Renal cortex interstitium (tissue), 15 donors: Measurements from ENCODE around the gene FBXL17. TPM values are rescaled to one million over a fixed set of nuclear protein-coding genes. Genes with fewer than 3 reads are reported as not detected.
"Not testable (repeated sequence)": the region's sequence is repeated elsewhere in the genome, so short reads cannot be mapped to it uniquely, and the experiment has no call there.

Source experiments
- DNase-seq, 11 donors: peaks; one replicate each; pipeline ENCODE4 v3.0.0-alpha.2; 2013; ENCODE audit warnings: low read depth in 9 of 11, low spot score in 4 of 11; ENCODE audit errors: extremely low read depth in 1 of 11
- long read RNA-seq, 16 experiments: transcript quantifications; one replicate each; lab custom pipeline, GENCODE V29; 2026
- polyA plus RNA-seq, 3 donors: library from polyadenylated mRNA; unstranded; fragments of 120-200 nt; gene quantifications; one replicate each; pipeline ENCODE4 v1.2.1, GENCODE V29; 2013; ENCODE audit not compliant: insufficient read length in 3 of 3

FBXL17 gene
- polyA plus RNA-seq = 10 to 100 TPM; 27.2 to 33.6 (median 30.4) TPM
- long read RNA-seq, donor 1, full-length matches to known transcripts = 2 of 2 reads
- long read RNA-seq, donor 1, partial matches to known transcripts = 0 of 2 reads
- long read RNA-seq, donor 1, other reads (novel, unspliced or antisense) = 0 of 2 reads
- long read RNA-seq, donor 2, full-length matches to known transcripts = 2 of 2 reads
- long read RNA-seq, donor 2, partial matches to known transcripts = 0 of 2 reads
- long read RNA-seq, donor 2, other reads (novel, unspliced or antisense) = 0 of 2 reads
- long read RNA-seq, donor 3, full-length matches to known transcripts = 12 of 12 reads
- long read RNA-seq, donor 3, partial matches to known transcripts = 0 of 12 reads
- long read RNA-seq, donor 3, other reads (novel, unspliced or antisense) = 0 of 12 reads
- long read RNA-seq, donor 4, full-length matches to known transcripts = 3 of 9 reads
- long read RNA-seq, donor 4, partial matches to known transcripts = 6 of 9 reads
- long read RNA-seq, donor 4, other reads (novel, unspliced or antisense) = 0 of 9 reads
- long read RNA-seq, donor 5 = 0 reads
- long read RNA-seq, donor 6, full-length matches to known transcripts = 6 of 12 reads
- long read RNA-seq, donor 6, partial matches to known transcripts = 6 of 12 reads
- long read RNA-seq, donor 6, other reads (novel, unspliced or antisense) = 0 of 12 reads
- long read RNA-seq, donor 7, full-length matches to known transcripts = 1 of 1 reads
- long read RNA-seq, donor 7, partial matches to known transcripts = 0 of 1 reads
- long read RNA-seq, donor 7, other reads (novel, unspliced or antisense) = 0 of 1 reads
- long read RNA-seq, donor 8 = 0 reads
- long read RNA-seq, donor 9, full-length matches to known transcripts = 3 of 3 reads
- long read RNA-seq, donor 9, partial matches to known transcripts = 0 of 3 reads
- long read RNA-seq, donor 9, other reads (novel, unspliced or antisense) = 0 of 3 reads
- long read RNA-seq, donor 10, full-length matches to known transcripts = 2 of 2 reads
- long read RNA-seq, donor 10, partial matches to known transcripts = 0 of 2 reads
- long read RNA-seq, donor 10, other reads (novel, unspliced or antisense) = 0 of 2 reads
- long read RNA-seq, donor 11, full-length matches to known transcripts = 4 of 17 reads
- long read RNA-seq, donor 11, partial matches to known transcripts = 13 of 17 reads
- long read RNA-seq, donor 11, other reads (novel, unspliced or antisense) = 0 of 17 reads
- long read RNA-seq, donor 12, full-length matches to known transcripts = 2 of 2 reads
- long read RNA-seq, donor 12, partial matches to known transcripts = 0 of 2 reads
- long read RNA-seq, donor 12, other reads (novel, unspliced or antisense) = 0 of 2 reads
- long read RNA-seq, donor 13 = 0 reads
- long read RNA-seq, donor 14, full-length matches to known transcripts = 2 of 2 reads
- long read RNA-seq, donor 14, partial matches to known transcripts = 0 of 2 reads
- long read RNA-seq, donor 14, other reads (novel, unspliced or antisense) = 0 of 2 reads
- long read RNA-seq, donor 15, partial matches to known transcripts = 0 of 1 reads
- long read RNA-seq, donor 15, other reads (novel, unspliced or antisense) = 0 of 1 reads
- long read RNA-seq, donor 16, full-length matches to known transcripts = 17 of 17 reads
- long read RNA-seq, donor 16, partial matches to known transcripts = 0 of 17 reads
- long read RNA-seq, donor 16, other reads (novel, unspliced or antisense) = 0 of 17 reads

DNA sequence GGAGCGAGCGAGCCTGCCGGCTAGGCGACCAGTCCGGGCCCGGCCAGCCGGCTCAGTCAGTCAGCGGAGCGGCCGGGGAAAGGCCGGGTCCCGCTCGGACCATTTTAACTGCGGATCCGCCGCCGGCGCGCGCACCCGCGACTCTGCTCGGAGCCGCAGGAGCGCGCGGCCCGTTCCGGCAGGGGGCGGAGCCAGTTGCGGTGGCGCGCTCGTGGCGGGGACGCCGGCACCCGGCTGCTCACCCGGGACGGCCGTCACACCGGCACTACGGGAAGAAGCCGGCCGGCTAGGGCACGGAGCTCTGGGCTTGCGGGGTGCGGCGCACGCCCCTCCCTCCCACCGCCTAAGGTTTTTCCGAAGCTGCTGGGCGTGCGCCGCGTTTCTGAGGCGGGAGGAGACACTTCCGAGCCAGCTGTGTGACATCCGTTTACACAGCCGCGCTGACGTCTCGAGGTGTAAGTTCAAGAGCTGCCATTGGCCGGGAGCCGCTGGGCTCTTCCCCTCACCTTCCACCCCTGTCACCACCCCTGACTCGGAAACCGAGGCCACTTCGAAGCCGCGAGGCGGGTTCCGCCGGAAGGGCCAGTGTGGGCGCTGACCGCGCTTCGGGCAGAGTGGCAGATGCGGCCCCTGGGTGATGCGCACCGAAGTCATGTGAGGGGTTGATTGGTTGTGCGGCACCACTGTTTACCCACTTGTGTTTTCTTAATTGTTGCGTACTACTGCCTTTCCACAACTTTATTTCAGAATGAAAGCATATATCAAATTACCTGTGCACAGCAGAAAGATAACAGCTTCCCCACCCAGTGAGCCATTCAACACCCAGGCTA is at the start of gene FBXL17:
Gene FBXL17, minus strand, starts transcription at position 145 of the 830 bp plus-strand sequence.
- DNase-seq = peak; percentile 77 to 92 (median 88)

DNA sequence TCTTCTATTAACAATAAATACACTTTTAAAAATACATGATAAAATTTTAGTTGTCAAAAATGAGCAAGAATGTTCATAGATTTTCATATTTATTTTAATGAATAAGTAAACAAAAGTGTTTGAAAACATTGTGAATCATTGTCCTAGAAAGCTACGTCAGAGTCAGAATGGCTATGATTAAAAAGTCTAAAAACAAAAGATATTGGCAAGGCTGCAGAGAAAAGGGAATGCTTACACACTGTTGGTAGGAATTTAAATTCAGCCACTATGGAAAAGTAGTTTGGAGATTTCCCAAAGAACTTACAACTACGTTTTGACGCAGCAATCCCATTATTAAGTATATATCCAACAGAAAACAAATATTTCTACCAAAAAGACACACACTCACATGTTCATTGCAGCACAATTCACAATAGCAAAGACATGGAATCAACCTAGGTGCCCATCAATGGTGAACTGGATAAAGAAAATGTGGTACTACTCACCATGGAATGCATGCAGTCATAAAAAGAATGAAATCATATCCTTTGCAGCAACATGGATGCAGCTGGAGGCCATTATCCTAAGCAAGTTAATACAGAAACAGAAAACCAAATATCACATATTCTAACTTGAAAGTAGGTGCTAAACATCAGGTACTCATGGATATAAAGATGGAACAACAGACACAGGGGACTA is 49.2 kb upstream of the FBXL17 start:
- DNase-seq = no peak

DNA sequence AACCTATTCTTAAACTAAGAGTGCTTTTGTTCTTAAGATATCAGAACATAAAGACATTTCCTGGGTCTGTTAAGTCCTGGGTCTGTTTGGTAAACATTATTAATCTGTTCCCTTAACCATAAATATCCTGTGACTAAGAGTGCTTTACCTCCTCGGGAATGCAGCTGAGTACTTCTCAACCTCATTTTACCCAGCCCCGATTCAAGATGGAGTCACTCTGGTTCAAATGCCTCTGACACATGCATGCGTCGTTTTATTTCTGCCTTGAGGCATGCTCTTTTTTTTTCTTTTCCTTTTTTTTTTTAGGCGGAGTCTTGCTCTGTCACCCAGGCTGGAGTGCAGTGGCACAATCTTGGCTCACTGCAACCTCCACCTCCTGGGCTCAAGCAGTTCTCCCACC is 39.8 kb upstream of the FBXL17 start:
- DNase-seq = no peak

DNA sequence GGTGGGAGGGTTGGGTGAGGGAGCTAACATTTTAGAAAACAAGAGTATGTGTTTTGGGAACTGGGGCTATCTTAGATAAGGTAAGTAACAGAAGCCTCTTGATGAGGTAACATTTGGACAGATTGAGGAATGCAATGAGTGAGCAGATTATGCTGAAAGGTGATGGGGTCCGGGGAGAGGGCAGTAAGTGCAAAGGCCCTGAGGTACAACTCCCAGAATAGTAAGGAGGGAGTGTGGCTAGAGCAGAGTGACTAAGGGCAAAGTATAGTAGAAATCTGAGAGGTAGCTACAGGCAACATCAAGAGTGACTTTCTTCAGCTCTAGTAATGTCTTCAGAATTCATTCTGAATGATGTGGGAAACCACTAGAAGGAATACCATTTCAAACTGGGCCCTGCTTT is 38.9 kb upstream of the FBXL17 start:
- no peak for DNase-seq

DNA sequence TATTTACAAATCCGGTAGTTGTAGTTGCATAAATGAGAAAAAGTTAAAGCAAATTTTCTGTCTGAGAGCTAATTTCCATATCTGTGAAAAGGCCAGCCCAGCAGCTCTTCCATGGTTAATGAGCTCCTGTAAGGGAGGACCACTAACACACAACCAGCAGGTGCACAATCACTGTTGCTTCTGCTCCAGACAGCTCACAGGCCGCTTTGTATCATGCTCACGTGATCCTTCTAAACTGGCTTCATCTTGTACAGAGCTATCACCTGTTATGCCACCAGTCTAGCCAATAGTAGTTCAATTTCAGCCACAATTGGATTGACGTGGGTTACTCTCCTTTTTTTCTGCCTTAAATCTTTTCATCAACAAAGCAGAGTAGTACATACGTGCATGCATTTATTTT is 38.3 kb upstream of the FBXL17 start:
- DNase-seq = no peak

DNA sequence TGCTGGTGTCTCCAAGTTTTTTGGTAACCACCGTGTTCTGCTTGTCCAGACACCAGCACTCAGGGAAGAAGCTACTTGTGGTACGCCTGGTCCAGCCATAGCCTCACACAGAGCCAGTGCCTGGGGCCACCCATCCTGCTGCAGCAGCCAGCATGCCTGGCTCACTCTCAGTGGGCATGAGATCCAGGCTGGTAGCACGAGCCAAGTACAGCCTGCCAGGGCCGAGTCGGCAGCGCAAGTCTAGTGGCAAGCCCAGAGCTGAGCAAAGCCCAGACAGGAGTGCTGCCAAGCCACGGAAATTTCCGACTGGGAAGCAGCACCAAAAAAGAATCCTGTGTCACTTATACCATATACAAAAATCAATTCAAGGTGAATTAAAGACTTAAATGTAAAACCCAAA is 36.3 kb upstream of the FBXL17 start:
- DNase-seq = no peak

DNA sequence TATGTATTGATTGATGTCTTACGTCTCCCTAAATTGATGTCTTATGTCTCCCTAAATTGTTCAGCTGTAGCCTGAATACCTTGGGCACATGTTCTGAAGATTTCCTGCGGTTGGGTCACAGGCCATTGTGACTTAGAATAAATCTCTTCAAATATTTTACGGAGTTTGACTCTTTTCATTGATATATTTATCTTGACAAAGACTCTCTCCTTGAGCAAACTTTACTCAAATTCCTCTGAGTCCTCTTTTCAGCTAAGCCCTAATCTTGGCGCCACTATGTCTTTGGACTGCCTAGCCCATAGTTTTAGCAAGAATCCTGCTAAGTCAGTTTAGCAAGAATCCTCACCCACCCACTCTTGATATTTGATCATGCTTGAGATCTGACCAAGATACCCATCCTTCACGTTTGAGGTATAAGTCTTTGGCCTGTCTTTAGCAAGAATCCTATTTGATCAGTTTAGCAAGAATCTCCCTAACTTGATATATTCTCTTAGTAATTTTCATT is 35.3 kb upstream of the FBXL17 start:
- no peak for DNase-seq

DNA sequence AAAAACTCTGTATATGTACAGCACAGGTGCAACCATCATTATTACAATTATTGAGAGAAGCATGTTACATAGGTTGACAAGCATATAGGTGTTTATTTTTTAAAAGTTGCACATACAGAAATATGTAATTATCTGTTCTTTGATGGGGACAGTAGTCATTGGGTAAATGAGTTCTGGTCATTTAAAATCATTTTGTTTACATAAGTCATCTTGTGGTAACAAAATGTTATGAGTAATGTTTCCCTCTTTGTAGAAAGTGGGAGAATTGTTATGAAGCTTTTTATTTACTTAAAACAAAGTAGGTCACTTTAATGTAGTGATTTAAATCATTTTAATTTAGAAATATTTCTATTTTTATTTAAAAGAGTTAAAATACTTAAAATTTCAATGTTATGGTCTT is 33.8 kb upstream of the FBXL17 start:
- DNase-seq = no peak

DNA sequence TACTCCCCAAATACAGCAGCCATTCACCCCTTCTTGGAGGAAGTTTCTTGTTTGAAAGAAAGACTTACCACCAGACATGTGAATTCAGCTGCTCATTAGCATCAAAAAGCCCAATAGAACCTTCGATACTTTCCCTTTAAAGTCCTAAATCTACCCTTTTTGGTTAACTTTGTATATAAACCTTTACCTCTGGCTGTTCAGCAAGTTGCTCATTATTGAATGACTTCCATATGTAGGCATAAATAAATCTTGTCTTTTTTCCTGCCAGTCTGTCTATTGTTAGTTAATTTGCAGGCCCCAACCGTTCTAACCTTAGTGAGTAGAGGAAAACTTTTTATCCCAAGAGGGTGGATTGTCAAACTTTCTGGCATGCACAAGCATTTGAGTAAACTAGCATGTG is 27.9 kb upstream of the FBXL17 start:
- no peak for DNase-seq

DNA sequence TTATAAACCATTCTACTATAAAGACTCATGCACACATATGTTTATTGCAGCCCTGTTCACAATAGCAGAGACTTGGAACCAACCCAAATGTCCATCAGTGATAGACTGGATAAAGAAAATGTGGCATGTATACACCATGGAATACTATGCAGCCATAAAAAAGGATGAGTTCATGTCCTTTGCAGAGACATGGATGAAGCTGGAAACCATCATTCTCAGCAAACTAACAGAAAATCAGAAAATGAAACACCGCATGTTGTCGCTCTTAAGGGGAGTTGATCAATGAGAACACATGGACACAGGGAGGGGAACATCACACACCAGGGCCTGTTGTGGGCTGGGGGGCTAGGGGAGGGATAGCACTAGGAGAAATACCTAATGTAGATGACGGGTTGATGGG is 23.3 kb upstream of the FBXL17 start:
- not testable (repeated sequence) for DNase-seq

DNA sequence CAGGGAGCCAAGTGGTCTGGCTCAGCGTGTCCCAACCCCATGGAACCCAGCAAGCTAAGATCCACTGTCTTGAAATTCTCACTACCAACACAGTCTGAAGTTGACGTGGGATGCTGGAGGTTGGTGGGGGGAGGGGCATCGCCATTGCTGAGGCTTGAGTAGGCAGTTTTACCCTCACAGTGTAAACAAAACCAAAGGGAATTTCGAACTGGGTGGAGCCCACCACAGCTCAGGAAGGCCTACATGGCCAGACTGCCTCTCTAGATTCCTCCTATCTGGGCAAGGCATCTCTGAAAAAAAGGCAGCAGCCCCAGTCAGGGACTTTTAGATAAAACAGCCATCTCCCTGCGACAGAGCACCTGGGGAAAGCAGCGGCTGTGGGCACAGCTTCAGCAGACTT is 17.1 kb upstream of the FBXL17 start:
- DNase-seq = no peak

DNA sequence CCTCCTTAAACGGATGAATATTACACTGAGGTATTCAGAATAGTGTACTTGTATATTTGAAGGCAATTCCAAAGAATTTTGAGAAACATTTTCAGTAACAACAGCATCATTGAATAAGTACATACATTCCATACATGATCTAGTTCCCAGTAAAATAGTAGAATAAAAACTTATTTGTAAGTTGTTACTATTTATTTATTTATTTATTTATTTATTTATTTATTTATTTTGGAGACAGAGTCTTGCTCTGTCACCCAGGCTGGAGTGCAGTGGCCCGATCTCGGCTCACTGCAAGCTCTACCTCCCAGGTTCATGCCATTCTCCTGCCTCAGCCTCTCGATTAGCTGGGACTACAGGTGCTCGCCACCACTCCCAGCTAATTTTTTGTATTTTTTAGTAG is 14.9 kb upstream of the FBXL17 start:
- DNase-seq = not testable (repeated sequence)

DNA sequence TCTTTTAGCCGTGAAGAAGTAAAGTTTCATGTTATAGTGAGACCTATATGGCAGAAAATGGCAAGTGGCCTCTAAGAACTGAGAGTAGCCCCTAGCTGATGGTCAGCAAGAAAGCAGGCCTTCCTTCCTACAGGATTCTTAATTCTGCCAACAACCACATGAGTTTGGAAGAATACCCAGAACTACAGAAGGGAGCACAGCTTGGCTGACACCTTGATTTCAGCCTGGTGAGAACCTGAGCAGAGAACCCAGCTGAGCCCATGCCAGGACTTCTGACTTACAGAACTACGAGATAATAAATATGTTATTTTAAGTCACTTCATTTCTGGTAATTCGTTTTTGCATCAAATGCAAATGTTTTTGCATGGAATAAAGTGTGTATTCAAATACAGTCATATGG is 5.9 kb upstream of the FBXL17 start:
- DNase-seq = no peak

DNA sequence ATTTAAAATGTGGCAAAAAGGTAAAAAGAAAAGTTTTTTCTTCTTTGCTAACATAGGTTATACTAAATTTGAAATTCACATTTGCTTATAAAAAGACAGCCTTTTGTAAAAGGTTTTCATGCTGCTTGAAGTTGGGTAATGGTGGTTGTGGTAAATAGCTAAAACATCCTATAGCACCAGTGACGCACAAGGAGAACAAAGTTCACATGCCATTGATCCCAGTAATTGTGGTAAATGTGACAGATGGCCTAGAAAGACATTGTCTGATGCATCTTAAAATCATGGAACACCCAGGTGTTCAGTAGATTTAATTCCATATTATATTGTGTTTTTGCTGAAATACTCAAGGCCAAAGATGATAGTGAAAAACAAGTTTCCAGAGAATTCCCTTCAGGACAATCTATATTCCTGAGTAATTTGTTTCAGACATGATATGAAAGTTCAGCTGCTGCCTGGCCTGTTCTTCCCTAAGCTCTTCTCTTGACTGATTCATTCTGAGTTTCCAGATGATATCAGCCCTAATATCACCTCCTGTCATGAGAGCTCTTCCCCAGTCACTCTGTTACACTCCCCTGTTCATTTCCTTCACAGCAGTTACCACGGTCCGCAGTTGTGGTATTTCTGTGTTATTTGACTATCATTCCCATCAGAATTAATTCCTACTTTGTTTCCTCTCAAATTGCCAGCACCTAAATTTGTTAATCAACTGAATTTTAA is 4.6 kb upstream of the FBXL17 start:
- no peak for DNase-seq

DNA sequence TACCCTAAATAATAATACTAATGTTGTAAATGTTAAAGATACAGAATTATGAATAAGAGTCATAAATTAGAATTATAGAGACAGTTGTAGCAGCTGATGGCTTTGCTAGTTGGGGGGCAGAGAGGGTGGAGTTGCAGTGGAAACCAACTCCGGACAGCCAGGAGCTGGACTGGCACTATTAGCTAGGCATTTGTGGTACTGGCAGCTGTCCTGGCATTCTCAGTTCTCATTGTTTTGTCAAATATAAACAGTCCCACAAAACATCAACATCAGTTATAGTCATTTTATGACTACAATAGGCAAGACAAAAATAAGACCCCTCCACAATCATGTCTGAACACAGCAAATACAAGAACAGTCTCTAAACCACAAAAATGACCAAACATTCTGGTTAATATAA is 2.8 kb upstream of the FBXL17 start:
- DNase-seq = no peak

DNA sequence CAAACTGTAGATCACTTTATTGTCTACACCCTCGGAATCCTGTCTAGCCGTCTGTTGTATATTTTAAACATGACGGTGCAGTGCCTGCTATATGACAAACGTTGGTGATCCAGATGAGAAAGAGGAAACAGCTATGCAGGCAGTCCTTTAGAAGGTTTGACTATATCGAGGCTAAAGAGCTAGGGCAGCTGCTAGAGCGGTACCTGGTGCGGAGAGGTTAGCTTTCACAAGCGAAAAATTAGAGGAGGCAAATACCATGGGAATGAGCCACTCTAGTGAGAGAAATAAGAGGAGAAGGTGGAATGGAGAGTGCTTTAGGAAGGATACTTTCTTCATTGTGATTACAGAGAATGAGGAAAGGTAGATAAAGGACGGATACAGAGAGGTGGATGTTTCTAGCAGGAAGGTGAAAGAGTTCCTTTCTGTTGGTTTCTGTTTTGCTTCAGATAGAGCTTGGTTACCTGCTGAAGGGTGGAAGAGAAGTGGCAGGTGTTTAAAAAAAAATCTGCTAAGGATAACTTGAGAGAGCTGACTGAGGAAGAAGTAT is 959 bp upstream of the FBXL17 start:
- DNase-seq = peak in 2 of 11 donors; percentile 3 to 25
